NCI-H2196 (cell line): ENCODE measurements around the gene CGB5.
"Not testable (repeated sequence)": the region's sequence is repeated elsewhere in the genome, so short reads cannot be mapped to it uniquely, and the experiment has no call there.

Source experiments
- DNase-seq: peaks from one replicate; lab custom pipeline; 2025; ENCODE audit not compliant: unreplicated experiment; lab: John Stamatoyannopoulos, UW

CGB5 gene

DNA sequence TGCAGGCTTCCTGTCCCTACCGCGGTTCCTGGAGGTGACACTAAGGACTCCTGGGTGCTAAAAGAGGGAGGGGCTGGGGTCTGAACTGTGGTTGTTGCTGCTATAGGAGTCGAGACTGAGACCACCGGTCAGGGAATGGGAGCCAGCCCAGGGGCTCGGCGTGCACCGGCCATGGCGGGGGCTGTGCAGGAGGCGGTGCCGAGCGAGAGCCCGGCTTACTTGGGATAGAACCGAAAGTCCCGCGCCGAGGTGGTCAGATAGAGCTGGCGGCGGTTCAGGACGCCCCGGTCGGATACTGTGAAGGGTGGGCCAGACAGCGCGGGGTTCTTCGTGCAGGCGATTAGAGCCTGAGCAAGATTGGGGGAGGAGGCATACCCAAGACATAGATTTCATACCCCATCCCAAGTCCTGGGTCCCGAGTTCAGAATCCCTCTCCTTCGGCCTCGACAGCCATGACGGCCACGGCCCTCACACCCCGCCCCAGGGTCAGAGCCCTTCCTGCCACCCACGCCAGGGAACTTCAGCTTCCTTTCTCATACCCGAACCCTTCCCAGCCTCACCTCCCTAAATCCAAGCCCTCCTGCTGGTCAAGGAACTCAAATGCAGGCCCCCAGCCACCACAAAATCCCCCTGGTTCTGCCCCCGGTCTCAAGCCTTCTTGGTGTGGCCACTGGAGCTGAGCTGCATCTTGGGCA is 13.4 kb downstream of the CGB5 start:
- DNase-seq, result not testable (repeated sequence)

DNA sequence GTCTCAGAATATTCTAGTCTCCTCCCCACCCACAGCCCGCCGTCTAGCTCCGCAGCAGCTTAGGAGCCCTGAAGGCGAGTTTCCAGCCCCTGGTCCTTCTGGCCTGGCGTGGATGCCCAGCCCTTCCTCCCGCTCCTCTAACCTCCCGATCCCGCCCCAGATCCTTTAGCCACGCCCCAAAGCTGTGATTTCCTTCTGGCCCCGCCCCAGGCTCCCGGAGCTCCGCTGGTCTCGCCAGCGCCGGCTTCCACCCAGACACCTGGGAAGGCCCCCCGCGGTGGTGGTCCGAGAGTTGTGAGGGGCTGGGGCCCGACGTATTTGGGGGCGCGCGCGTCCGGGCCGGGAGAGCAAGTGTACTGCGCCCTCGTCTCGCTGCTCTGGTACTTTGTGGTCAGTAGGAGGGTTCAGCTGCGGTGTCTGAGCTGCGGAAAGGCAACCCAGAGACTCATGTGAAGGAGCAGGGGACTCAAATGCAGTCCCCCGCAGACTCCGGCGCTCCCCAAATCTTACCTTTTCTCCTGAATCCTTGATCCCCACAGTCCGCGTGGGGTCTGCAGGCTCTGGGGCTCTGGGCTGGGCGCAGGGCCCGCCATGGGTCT is 14.1 kb downstream of the CGB5 start, which contains the start of gene CGB7:
Gene CGB7, minus strand, starts transcription at position 114 of the 599 bp plus-strand sequence. CDS start 2,374 bp downstream, outside the sequence.
- peak; percentile 44 for DNase-seq

GRCh38 chr19:49058562-49058961 is 14.9 kb downstream of the CGB5 start:
- DNase-seq, result no peak

GRCh38 chr19:49059053-49059452 is 15.4 kb downstream of the CGB5 start:
- DNase-seq, result no peak

- no peak for DNase-seq
Observed at GRCh38 chr19:49061000-49061399, 17.4 kb downstream of the CGB5 start.

- no peak for DNase-seq
Observed at GRCh38 chr19:49061445-49061844, 17.8 kb downstream of the CGB5 start.

GRCh38 chr19:49064029-49064629 is 20.5 kb downstream of the CGB5 start:
- no peak for DNase-seq

DNA sequence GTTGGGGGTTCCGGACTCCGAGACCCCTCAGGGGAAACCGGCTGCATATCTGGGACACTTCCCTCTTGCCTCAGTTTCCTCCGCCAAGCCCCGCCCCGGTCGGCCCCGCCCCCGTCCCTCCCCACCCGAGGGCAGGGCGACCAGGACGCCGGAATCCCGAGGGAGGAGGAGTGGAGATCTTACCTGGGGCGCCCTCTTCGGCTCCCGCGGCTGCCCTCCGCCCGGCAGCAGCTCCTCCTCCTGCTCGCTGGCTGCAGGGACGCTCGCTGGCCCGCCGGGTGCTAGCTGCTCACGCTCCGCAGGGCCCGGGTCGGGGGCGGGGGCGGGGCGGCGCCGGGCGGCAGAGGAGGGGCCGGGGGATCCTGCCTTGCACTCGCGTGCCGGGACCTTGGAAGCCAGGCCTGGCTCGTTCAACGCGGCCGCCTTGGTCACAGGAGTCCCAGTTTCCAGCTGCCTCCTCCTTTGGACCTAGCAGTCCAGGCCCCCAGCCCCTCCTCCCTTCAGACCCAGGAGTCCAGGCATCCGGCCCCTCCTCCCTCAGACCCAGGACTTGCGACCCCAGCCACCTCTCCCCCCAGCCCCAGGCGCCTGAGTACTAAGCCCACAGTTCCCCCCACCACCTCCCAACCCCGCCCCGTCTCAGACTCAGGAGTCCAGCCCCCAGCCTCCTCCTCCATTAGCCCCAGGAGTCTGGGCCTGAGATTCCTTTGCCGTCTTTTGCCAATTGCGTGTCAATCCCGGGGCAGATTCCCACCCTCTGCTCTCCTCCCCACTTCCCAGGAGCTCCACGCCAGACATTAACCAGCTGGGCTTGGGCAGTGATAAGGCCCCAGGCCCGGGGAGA is 21.3 kb downstream of the CGB5 start, which contains the start of gene NTF4:
Gene NTF4, minus strand, starts transcription at position 51 of the 844 bp plus-strand sequence. CDS start 2,821 bp downstream, outside the sequence.
- peak; percentile 22 for DNase-seq

GRCh38 chr19:49065905-49066512 is 22.4 kb downstream of the CGB5 start:
- no peak for DNase-seq

DNA sequence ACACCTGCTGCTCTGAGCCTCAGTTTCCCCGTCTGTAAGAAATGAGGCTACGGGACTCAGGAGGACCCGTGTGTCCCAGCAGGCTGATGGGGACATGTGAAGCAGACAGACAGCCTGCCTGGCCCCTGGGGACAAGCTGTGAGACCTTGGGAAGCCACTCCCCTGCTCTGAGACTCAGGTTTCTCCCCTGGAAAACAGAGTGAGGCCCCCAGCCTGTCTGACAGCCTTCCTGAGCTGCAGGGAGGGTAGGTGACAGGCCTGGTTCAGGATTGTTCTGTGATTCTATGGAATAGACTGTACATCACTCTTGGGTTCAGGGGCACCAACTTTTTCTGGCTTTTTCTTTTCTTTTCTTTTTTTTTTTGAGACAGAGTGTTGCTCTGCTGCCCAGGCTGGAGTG is 23.9 kb downstream of the CGB5 start:
- no peak for DNase-seq

GRCh38 chr19:49069026-49069425 is 25.4 kb downstream of the CGB5 start:
- no peak for DNase-seq

- DNase-seq, result no peak
Observed at GRCh38 chr19:49070416-49070815, 26.8 kb downstream of the CGB5 start.

- DNase-seq, result peak; percentile 41
Observed at GRCh38 chr19:49071860-49072547, 28.4 kb downstream of the CGB5 start.

GRCh38 chr19:49073514-49074378 is 30.1 kb downstream of the CGB5 start:
- peak; percentile 42 for DNase-seq

- peak; percentile 71 for DNase-seq
Observed at GRCh38 chr19:49074869-49075268, 31.2 kb downstream of the CGB5 start.

GRCh38 chr19:49080392-49080791 is 36.7 kb downstream of the CGB5 start:
- no peak for DNase-seq

- no peak for DNase-seq
Observed at GRCh38 chr19:49081273-49081672, 37.6 kb downstream of the CGB5 start.

GRCh38 chr19:49084206-49085019 is 40.8 kb downstream of the CGB5 start:
- no peak for DNase-seq
